HG02840 (cell line): ENCODE results near the gene ATP8A2.

ENCODE experiments used
- ATAC-seq: cut with Tn5 transposase; IDR thresholded peaks from one replicate; pipeline ENCODE4 v1.9.1; 2021; ENCODE audit warnings: mild to moderate bottlenecking, moderate library complexity, moderate number of reproducible peaks; ENCODE audit not compliant: unreplicated experiment, low FRiP score

ATP8A2 gene

GRCh38 chr13:25872481-25873241, 500.9 kb downstream of the ATP8A2 start:
- ATAC-seq = no peak

GRCh38 chr13:25873242-25873612, 501.5 kb downstream of the ATP8A2 start:
- ATAC-seq = no peak

GRCh38 chr13:25874064-25874737, 502.4 kb downstream of the ATP8A2 start:
- ATAC-seq = no peak

GRCh38 chr13:25874907-25875306, 503.1 kb downstream of the ATP8A2 start:
- ATAC-seq = no peak

GRCh38 chr13:25876247-25876646, 504.5 kb downstream of the ATP8A2 start:
- no peak for ATAC-seq

GRCh38 chr13:25879466-25879865, 507.7 kb downstream of the ATP8A2 start:
- ATAC-seq = no peak

- ATAC-seq = no peak
These were observed 509.6 kb downstream of the ATP8A2 start for GRCh38 chr13:25881136-25881926.

GRCh38 chr13:25881971-25882451, 510.2 kb downstream of the ATP8A2 start:
- ATAC-seq = no peak

- no peak for ATAC-seq
These were observed 510.9 kb downstream of the ATP8A2 start for GRCh38 chr13:25882466-25883357.

GRCh38 chr13:25885418-25885817, 513.6 kb downstream of the ATP8A2 start:
- ATAC-seq = no peak

- no peak for ATAC-seq
These were observed 514.9 kb downstream of the ATP8A2 start for GRCh38 chr13:25886438-25887214.

GRCh38 chr13:25887962-25888655, 516.3 kb downstream of the ATP8A2 start:
- ATAC-seq = no peak

GRCh38 chr13:25890671-25891212, 519.0 kb downstream of the ATP8A2 start:
- ATAC-seq = no peak

GRCh38 chr13:25898991-25899390, 527.2 kb downstream of the ATP8A2 start:
- ATAC-seq = no peak

GRCh38 chr13:25899464-25899863, 527.7 kb downstream of the ATP8A2 start:
- no peak for ATAC-seq

- ATAC-seq = no peak
These were observed 528.2 kb downstream of the ATP8A2 start for GRCh38 chr13:25899952-25900351.

GRCh38 chr13:25901460-25902376, 529.9 kb downstream of the ATP8A2 start:
- ATAC-seq = no peak
